Peyer's patch (tissue), 4 donors: ENCODE measurements around the gene SLC22A23. TPM values are rescaled to one million over a fixed set of nuclear protein-coding genes. Genes with fewer than 3 reads are reported as not detected.
"Not testable (repeated sequence)": the region's sequence is repeated elsewhere in the genome, so short reads cannot be mapped to it uniquely, and the experiment has no call there.

ENCODE experiments used
- DNase-seq, 3 donors: peaks; one replicate each; pipeline ENCODE4 v3.0.0-alpha.2; 2017 to 2019
- H3K27ac ChIP-seq, 4 donors: fragments of 200-600 bp; sonication (generic); one replicate each; pipeline ENCODE4 v1.5.1; 2016 to 2019
- H3K27me3 ChIP-seq, 2 donors: fragments of 200-600 bp; sonication (generic); one replicate each; pipeline ENCODE4 v1.5.1; 2019
- H3K36me3 ChIP-seq, 3 donors: fragments of 200-600 bp; sonication (generic); one replicate each; pipeline ENCODE4 v1.5.1; 2016 to 2019
- H3K4me1 ChIP-seq, 4 donors: fragments of 200-600 bp; sonication (generic); one replicate each; pipeline ENCODE4 v1.5.1; 2016 to 2019
- H3K4me3 ChIP-seq, 4 donors: fragments of 200-600 bp; sonication (generic); 1 replicate in 3 of 4; 2 replicates in 1 of 4; pipeline ENCODE4 v1.5.1; 2016 to 2019; ENCODE audit warnings: mild to moderate bottlenecking in 1 of 4
- H3K9me3 ChIP-seq, 4 donors: fragments of 200-600 bp; sonication (generic); one replicate each; pipeline ENCODE4 v1.5.1; 2016 to 2019; ENCODE audit warnings: mild to moderate bottlenecking in 1 of 4
- POLR2A ChIP-seq, 2 donors: fragments of 450-650 bp; IDR thresholded peaks; one replicate each; pipeline ENCODE4 v1.5.1; 2017; ENCODE audit warnings: antibody characterized with exemption in 2 of 2, mild to moderate bottlenecking in 2 of 2, moderate library complexity in 2 of 2
- total RNA-seq, 4 donors: library from RNA; depleted of rRNA; stranded (reverse); fragments of >200 nt; gene quantifications; one replicate each; pipeline ENCODE4 v1.1.0, GENCODE V29; 2016
- TF ChIP-seq, protein P1 (sequence below), 6 experiments: fragments of 450-650 bp in 4 of 6; fragments of 200-600 bp in 2 of 6; sonication (generic) in 1 of 6; IDR thresholded peaks; one replicate each; pipeline ENCODE4 v1.5.1; 2017 to 2019; ENCODE audit warnings: antibody characterized with exemption in 6 of 6, mild to moderate bottlenecking in 3 of 6, moderate library complexity in 1 of 6

SLC22A23 gene
- total RNA-seq, 4 donors from 2014 or later = 22.3 to 145 (median 91.6) TPM

DNA sequence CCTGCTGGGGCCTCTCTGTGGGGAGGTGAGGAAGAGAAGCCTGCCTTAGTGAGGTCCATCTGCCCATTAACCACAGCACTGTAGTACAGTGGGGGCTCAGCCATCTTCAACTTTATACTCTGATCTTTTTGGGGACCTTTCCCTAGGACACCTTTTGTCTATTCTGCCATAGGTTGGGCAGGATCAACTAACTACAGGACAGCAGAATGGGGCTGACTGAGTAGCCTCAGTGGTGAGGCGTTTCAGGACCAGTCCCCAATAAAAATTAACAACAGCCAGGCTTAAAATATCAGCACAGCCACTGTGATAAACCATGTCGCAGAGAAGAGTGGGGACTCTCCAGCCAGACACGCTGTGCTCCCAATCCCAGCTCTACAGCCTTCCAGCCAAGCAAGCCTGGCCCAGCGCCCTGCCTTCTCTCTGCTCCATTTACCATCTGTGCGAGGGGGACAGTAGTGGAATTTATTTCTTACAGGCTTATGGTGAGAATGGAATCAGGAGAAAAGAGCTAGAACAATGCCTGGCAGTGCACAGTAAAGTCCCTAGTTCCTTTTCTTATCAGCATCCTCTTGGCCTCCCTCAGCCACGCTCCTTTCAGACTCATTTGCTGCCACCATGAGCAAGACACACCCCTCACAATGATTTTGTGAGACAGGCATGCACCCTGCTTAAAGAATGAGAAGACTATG, 75.5 kb downstream of the SLC22A23 start:
- Histone ChIP-seq H3K27me3 (no peaks in the 10 kb centered on the region), H3K4me1 (peaks cover 0 to 49% (median 5%) of the 10 kb centered on the region in 4 donors), H3K36me3 (no peaks in the 10 kb centered on the region), H3K9me3 (no peaks in the 10 kb centered on the region), H3K27ac (peak overlapping the region in 3 of 4 donors; percentile 6 to 89 (median 69)), H3K4me3 (no peak overlapping the region)
- TF ChIP-seq, protein P1, sequence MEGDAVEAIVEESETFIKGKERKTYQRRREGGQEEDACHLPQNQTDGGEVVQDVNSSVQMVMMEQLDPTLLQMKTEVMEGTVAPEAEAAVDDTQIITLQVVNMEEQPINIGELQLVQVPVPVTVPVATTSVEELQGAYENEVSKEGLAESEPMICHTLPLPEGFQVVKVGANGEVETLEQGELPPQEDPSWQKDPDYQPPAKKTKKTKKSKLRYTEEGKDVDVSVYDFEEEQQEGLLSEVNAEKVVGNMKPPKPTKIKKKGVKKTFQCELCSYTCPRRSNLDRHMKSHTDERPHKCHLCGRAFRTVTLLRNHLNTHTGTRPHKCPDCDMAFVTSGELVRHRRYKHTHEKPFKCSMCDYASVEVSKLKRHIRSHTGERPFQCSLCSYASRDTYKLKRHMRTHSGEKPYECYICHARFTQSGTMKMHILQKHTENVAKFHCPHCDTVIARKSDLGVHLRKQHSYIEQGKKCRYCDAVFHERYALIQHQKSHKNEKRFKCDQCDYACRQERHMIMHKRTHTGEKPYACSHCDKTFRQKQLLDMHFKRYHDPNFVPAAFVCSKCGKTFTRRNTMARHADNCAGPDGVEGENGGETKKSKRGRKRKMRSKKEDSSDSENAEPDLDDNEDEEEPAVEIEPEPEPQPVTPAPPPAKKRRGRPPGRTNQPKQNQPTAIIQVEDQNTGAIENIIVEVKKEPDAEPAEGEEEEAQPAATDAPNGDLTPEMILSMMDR (IDR thresholded peaks at IDR 0.05) = no peak
- no peak for TF ChIP-seq POLR2A (IDR thresholded peaks at IDR 0.05)
- no peak for DNase-seq

DNA sequence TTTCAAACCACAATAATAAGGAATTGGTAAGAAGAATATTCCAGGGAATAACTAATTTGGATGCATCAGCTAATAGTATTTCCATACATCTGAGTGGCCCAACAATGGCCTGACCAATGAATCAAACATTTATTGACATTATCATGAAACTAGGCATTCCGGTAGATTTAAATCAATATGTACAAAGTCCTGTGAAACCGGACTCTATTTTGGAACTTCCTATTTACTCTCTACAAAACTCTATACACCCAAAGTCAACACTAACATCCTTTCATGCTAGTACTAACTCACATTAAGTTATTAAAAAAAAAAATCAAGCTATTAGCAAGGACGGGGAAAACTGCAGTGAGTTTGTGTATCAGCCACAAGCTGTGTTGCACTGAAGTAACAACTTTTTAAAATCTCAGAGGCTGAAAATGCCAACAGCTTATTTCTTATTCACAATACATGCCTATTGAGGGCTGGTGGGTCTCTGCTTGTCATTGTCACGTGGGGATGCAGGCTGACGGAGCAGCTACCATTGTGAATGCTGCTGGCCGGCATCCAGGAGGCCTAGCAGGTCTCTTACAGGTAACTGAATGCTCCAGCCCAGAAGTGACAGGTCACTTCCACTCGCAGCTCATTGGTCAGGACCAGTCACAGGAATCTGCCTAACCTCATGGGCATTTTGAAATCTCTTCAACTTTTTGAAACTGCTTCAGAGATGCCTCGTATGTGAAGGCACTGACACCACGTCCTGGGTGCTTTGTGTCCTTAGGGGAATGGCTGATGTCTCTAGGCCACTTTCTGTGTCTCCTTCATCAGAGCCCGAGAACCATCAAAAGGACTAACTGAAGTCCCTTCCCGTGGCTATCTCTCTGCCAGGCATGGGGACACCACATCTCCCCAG, 76.3 kb downstream of the SLC22A23 start:
- TF ChIP-seq POLR2A (IDR thresholded peaks at IDR 0.05) = no peak
- TF ChIP-seq, protein P1 (IDR thresholded peaks at IDR 0.05) = no peak
- peak in 1 of 3 donors; percentile 64 for DNase-seq
- H3K27ac ChIP-seq = peak overlapping the region in 1 of 4 donors; percentile 89

DNA sequence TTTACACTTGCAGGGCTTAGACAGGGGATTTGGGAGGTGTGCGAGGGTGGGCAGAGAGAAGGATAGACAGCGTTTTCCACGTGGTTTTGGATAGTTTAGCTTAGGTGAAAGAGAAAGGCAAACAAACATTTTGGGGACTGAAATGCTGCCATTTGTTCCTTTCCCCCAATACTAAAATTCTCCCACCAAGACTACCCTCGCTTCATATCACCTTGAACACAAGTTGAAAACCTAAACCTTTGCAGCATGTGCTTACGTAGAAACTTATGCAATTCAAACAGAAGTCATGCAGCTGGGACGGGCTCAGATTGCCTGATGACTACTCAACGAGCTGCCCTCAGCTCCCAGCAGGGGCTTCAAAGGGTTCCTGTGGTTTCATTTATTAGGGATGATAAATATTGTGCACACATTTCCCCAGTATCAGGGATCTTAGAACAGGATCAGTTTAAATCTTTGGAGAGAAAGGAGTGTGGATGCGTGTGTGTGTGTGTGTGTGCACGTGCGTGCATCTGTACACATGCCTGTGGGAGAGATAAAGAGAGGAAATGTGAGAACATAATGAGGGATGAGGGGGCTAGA, 77.3 kb downstream of the SLC22A23 start:
- no peak overlapping the region for H3K4me3 ChIP-seq
- no peaks in the 10 kb centered on the region for H3K36me3 ChIP-seq
- no peaks in the 10 kb centered on the region for H3K9me3 ChIP-seq
- no peak for DNase-seq
- no peaks in the 10 kb centered on the region for H3K27me3 ChIP-seq
- TF ChIP-seq, protein P1 (IDR thresholded peaks at IDR 0.05) = no peak
- TF ChIP-seq POLR2A (IDR thresholded peaks at IDR 0.05) = no peak
- no peak overlapping the region for H3K27ac ChIP-seq
- peaks cover 0 to 37% (median 5%) of the 10 kb centered on the region in 4 donors for H3K4me1 ChIP-seq

More for the DNA sequence above, 76.3 kb downstream of the SLC22A23 start:
- Histone ChIP-seq H3K36me3 (no peaks in the 10 kb centered on the region), H3K4me1 (peaks cover 0 to 41% (median 5%) of the 10 kb centered on the region in 4 donors), H3K9me3 (no peaks in the 10 kb centered on the region), H3K4me3 (no peak overlapping the region), H3K27me3 (no peaks in the 10 kb centered on the region)

DNA sequence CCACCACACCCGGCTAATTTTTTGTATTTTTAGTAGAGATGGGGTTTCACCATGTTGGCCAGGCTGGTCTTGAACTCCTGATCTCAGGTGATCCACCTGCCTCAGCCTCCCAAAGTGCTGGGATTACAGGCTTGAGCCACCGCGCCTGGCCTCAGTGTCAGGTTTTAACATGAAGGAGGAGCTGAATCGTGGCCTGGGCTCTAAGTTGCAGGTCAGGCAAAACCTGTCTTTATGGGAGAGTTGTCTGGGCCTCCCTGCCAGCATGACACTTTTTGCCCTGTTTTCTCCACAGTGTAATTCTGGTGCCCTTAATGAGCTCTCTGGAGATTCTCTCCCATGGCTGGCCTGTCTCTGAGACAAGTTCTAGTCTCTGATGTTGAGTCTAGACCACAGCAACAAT, 78.0 kb downstream of the SLC22A23 start:
- not testable (repeated sequence) for H3K27ac ChIP-seq, H3K4me3 ChIP-seq, H3K36me3 ChIP-seq, H3K27me3 ChIP-seq, H3K9me3 ChIP-seq, DNase-seq
- peaks cover 0 to 32% (median 3%) of the 10 kb centered on the region in 4 donors for H3K4me1 ChIP-seq

DNA sequence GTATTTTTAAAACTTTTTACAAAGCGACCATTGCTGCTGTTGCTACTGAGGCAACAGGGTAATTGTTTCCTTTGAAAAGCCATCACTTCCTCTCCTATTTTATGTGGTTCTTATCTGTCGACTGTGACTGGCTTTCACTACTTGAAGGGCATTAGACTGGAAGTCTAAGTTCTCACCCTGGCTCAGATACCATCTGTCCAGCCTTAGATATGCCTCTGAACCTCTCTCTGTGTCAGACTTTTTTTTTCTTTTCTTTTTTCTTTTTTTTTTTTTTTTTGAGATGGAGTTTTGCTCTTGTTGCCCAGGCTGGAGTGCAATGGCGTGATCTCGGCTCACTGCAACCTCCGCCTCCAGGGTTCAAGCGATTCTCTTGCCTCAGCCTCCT, 78.5 kb downstream of the SLC22A23 start:
- not testable (repeated sequence) for H3K27ac ChIP-seq
- H3K4me1 ChIP-seq = peaks cover 0 to 28% (median 3%) of the 10 kb centered on the region in 4 donors

DNA sequence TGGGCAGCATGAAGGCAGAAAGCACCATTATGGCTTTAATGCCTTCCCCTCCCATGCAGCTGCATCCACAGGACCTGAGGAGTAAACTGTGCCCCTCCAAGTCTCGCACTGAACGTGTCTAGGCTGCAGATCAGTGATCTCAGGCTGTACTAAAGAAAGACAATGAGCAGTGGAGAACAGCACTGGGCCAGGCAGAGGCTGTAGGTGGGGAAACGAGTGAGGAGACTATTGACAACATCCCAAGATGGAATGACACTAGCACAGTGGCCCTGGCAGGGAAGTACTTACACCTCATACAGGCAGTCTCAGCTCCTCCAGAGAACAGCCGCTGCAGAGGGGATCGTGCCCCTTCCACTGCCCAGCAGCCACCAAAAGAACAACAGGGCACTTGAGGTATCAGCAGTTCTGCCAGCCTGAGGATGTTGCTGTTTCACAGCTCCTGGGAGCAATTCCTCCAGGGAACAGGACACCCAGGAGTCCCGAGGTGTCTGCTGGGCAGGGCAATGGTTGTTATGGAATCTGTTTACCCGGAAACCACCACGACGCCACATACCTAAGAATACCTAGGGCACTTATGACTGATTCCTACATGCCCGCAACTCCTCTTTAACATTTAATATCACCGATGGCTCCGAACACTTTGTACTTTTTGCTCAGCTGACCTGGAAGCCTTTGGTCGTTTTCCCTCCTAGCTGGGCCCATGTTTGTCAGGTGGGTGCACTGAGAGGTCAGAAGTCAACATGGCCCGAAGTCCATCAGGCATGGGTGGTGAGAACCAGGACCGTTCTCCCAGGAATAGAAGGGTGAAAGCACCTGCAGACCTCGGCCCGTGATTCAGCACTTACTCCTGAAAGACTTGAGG, 79.1 kb downstream of the SLC22A23 start:
- Histone ChIP-seq H3K27ac (peak overlapping the region in 1 of 4 donors; percentile 20), H3K36me3 (no peaks in the 10 kb centered on the region), H3K9me3 (no peaks in the 10 kb centered on the region), H3K4me1 (peaks cover 0 to 30% (median 3%) of the 10 kb centered on the region in 4 donors), H3K27me3 (no peaks in the 10 kb centered on the region), H3K4me3 (no peak overlapping the region)
- no peak for DNase-seq
- TF ChIP-seq POLR2A (IDR thresholded peaks at IDR 0.05) = no peak
- TF ChIP-seq, protein P1 (IDR thresholded peaks at IDR 0.05) = no peak

More for the DNA sequence above, 78.5 kb downstream of the SLC22A23 start:
- H3K9me3 ChIP-seq, H3K4me3 ChIP-seq, DNase-seq, H3K27me3 ChIP-seq, H3K36me3 ChIP-seq: not testable (repeated sequence)
